HCT116 (cell line): ENCODE data around the gene CLASP1. TPM values are rescaled to one million over a fixed set of nuclear protein-coding genes. Genes with fewer than 3 reads are reported as not detected.

Experiments used
- ATAC-seq: fragments of 200-7000 bp; cut with Tn5 transposase; 2 replicates; pipeline ENCODE4 v1.9.1; 2020; ENCODE audit warnings: mild to moderate bottlenecking, moderate library complexity
- BruUV-seq: library from RNA; stranded (reverse); fragments of 400-500 nt; replicated peaks from 2 replicates; lab custom pipeline; 2021; lab: Mats Ljungman, UMichigan
- CTCF ChIA-PET: fragments of 300-600 bp; sonication (Branson Sonifier 250); formaldehyde crosslinking; loops from one replicate; lab custom pipeline; 2021; ENCODE audit warnings: antibody characterized with exemption; lab: Charles Lee
- POLR2A ChIA-PET: fragments of 300-600, 350-600 bp; sonication (Branson Sonifier 250); formaldehyde crosslinking; loops from one replicate; lab custom pipeline; 2021; ENCODE audit warnings: antibody characterized with exemption; lab: Charles Lee
- RAD21 ChIA-PET, 2 experiments: fragments of 300-600 bp; sonication (Branson Sonifier 250); formaldehyde crosslinking; loops; one replicate each; lab custom pipeline; 2023; ENCODE audit warnings: low total read pairs in 2 of 2; ENCODE audit not compliant: uncharacterized antibody in 2 of 2, unreplicated experiment in 2 of 2, low non-redundant PET in 1 of 2; lab: Charles Lee
- DNase-seq: peaks from one replicate; pipeline ENCODE4 v3.0.0-alpha.2; 2010; ENCODE audit warnings: low read depth, low spot score
- H2AFZ ChIP-seq: fragments of 200-600 bp; shearing (Covaris generic), sonication (generic); 2 replicates; pipeline ENCODE4 v1.6.1; 2017; ENCODE audit warnings: low read depth, mixed run types, mixed read lengths, antibody characterized with exemption, low read length; ENCODE audit not compliant: poor library complexity, severe bottlenecking
- H3K27ac ChIP-seq: 2 replicates; pipeline ENCODE4 v1.5.1; 2012; ENCODE audit warnings: low read depth, low read length
- H3K27me3 ChIP-seq: fragments of 200-600 bp; sonication (generic); 2 replicates; pipeline ENCODE4 v1.6.1; 2016; ENCODE audit warnings: mixed run types, low read length, mixed read lengths; ENCODE audit not compliant: insufficient read depth
- H3K36me3 ChIP-seq, 2 experiments: fragments of 200-500 bp in 1 of 2; fragments of 200-600 bp in 1 of 2; sonication (Bioruptor generic) in 1 of 2; sonication (generic) in 1 of 2; 2 replicates each; pipeline versions ENCODE4 v1.5.1 to v1.6.1; 2014 to 2016; ENCODE audit warnings: low read length in 2 of 2, inconsistent platforms in 1 of 2, mixed read lengths in 1 of 2, mixed run types in 1 of 2; ENCODE audit not compliant: insufficient read depth in 2 of 2, control insufficient read depth in 1 of 2
- H3K4me1 ChIP-seq, 2 experiments: fragments of 200-600 bp in 1 of 2; sonication (generic) in 1 of 2; 2 replicates each; pipeline versions ENCODE4 v1.5.1 to v1.6.1; 2012 to 2017; ENCODE audit warnings: low read length in 2 of 2, inconsistent platforms in 1 of 2, mild to moderate bottlenecking in 1 of 2, mixed read lengths in 1 of 2, mixed run types in 1 of 2, moderate library complexity in 1 of 2; ENCODE audit not compliant: insufficient read depth in 2 of 2, control insufficient read depth in 1 of 2
- H3K4me2 ChIP-seq: fragments of 200-600 bp; sonication (generic); 2 replicates; pipeline ENCODE4 v1.6.1; 2017; ENCODE audit warnings: mixed run types, low read length, mixed read lengths
- H3K4me3 ChIP-seq, 2 experiments: fragments of 200-600 bp in 1 of 2; sonication (generic) in 1 of 2; replicated peaks in 1 of 2; 2 replicates each; pipeline ENCODE4 v1.5.1; 2011 to 2016; ENCODE audit warnings: low read length in 2 of 2, control low read depth in 1 of 2, low read depth in 1 of 2, mild to moderate bottlenecking in 1 of 2, mixed read lengths in 1 of 2, mixed run types in 1 of 2
- H3K79me2 ChIP-seq: fragments of 200-600 bp; sonication (generic); 2 replicates; pipeline ENCODE4 v1.6.1; 2017; ENCODE audit warnings: mild to moderate bottlenecking, mixed run types, low read length, moderate library complexity, mixed read lengths; ENCODE audit not compliant: insufficient read depth
- H3K9ac ChIP-seq: fragments of 200-600 bp; sonication (generic); 2 replicates; pipeline ENCODE4 v1.6.1; 2016; ENCODE audit warnings: low read length, mixed read lengths
- H3K9me2 ChIP-seq: fragments of 200-600 bp; sonication (generic), shearing (Covaris generic); 2 replicates; pipeline ENCODE4 v1.6.1; 2017; ENCODE audit warnings: mixed run types, mild to moderate bottlenecking, moderate library complexity; ENCODE audit not compliant: insufficient read depth
- H3K9me3 ChIP-seq, 2 experiments: fragments of 200-500 bp in 1 of 2; fragments of 200-600 bp in 1 of 2; sonication (Bioruptor generic) in 1 of 2; sonication (generic) in 1 of 2; 2 replicates each; pipeline ENCODE4 v1.6.1; 2014 to 2017; ENCODE audit warnings: low read length in 2 of 2, mixed read lengths in 2 of 2, inconsistent platforms in 1 of 2, low read depth in 1 of 2, mild to moderate bottlenecking in 1 of 2, mixed run types in 1 of 2, moderate library complexity in 1 of 2; ENCODE audit not compliant: control insufficient read depth in 1 of 2, insufficient read depth in 1 of 2
- H4K20me1 ChIP-seq: fragments of 200-600 bp; sonication (generic), shearing (Covaris generic); 2 replicates; pipeline ENCODE4 v1.6.1; 2017; ENCODE audit warnings: mixed run types, mild to moderate bottlenecking, moderate library complexity; ENCODE audit not compliant: insufficient read depth
- CBX3 ChIP-seq: IDR thresholded peaks from 2 replicates; pipeline ENCODE4 v1.6.1; 2012; ENCODE audit warnings: low read depth
- CEBPB ChIP-seq: IDR thresholded peaks from 2 replicates; pipeline ENCODE4 v1.6.1; 2012; ENCODE audit warnings: low read depth
- EGR1 ChIP-seq: IDR thresholded peaks from 2 replicates; pipeline ENCODE4 v1.6.1; 2012; ENCODE audit warnings: low read depth
- ELF1 ChIP-seq: IDR thresholded peaks from 2 replicates; pipeline ENCODE4 v1.6.1; 2012; ENCODE audit warnings: low read depth, borderline replicate concordance
- EZH2 ChIP-seq: fragments of 200-600 bp; sonication (generic); IDR thresholded peaks from 2 replicates; pipeline ENCODE4 v1.6.1; 2017; ENCODE audit warnings: antibody characterized with exemption, mixed run types
- JUND ChIP-seq: IDR thresholded peaks from 2 replicates; pipeline ENCODE4 v1.6.1; 2012
- POLR2A ChIP-seq: IDR thresholded peaks from 2 replicates; pipeline ENCODE4 v1.7.0; 2011; ENCODE audit warnings: borderline replicate concordance; ENCODE audit not compliant: insufficient read depth, insufficient read length; ENCODE audit errors: extremely low read depth
- POLR2AphosphoS5 ChIP-seq: IDR thresholded peaks from 2 replicates; pipeline ENCODE4 v1.6.1; 2011; ENCODE audit warnings: mild to moderate bottlenecking, low read depth, low read length, moderate library complexity
- RAD21 ChIP-seq: IDR thresholded peaks from 2 replicates; pipeline ENCODE4 v1.6.1; 2012; ENCODE audit warnings: low read depth, mild to moderate bottlenecking
- SIN3A ChIP-seq: IDR thresholded peaks from 2 replicates; pipeline ENCODE4 v1.6.1; 2012; ENCODE audit warnings: low read depth
- SP1 ChIP-seq: IDR thresholded peaks from 2 replicates; pipeline ENCODE4 v1.6.1; 2012; ENCODE audit warnings: low read depth
- SRF ChIP-seq: IDR thresholded peaks from 2 replicates; pipeline ENCODE4 v1.6.1; 2012; ENCODE audit warnings: low read depth
- YY1 ChIP-seq: IDR thresholded peaks from 2 replicates; pipeline ENCODE4 v1.6.1; 2011; ENCODE audit warnings: low read length, low read depth, moderate library complexity, mild to moderate bottlenecking; ENCODE audit not compliant: insufficient replicate concordance; ENCODE audit errors: extremely low read depth
- ZFX ChIP-seq: fragments of 450-650 bp; IDR thresholded peaks from 2 replicates; pipeline ENCODE4 v1.6.1; 2017
- intact Hi-C: fragments of 100-400 bp; cut with micrococcal nuclease; formaldehyde crosslinking; loops from 2 replicates; pipeline ENCODE4 v1.10.0; 2022
- total RNA-seq: library from RNA; stranded (reverse); gene quantifications from one replicate; pipeline ENCODE4 v1.2.1, GENCODE V29; 2021; ENCODE audit not compliant: unreplicated experiment
- TF ChIP-seq, protein P1 (sequence below), 3 experiments: fragments of 200-600 bp in 1 of 3; sonication (generic) in 1 of 3; IDR thresholded peaks in 2 of 3; conservative IDR thresholded peaks in 1 of 3; 2 replicates each; pipeline ENCODE4 v1.5.1; 2012 to 2017; ENCODE audit warnings: low read depth in 2 of 3, low read length in 2 of 3, antibody characterized with exemption in 1 of 3, borderline replicate concordance in 1 of 3, control low read depth in 1 of 3, mild to moderate bottlenecking in 1 of 3, mixed read lengths in 1 of 3, mixed run types in 1 of 3, moderate library complexity in 1 of 3; ENCODE audit not compliant: insufficient read depth in 1 of 3
- TF ChIP-seq, protein P2 (sequence below): IDR thresholded peaks from 2 replicates; pipeline ENCODE4 v1.6.1; 2011; ENCODE audit warnings: mild to moderate bottlenecking, low read length, moderate library complexity; ENCODE audit not compliant: insufficient replicate concordance; ENCODE audit errors: extremely low read depth
- TF ChIP-seq, protein P3 (sequence below): IDR thresholded peaks from 2 replicates; pipeline ENCODE4 v1.6.1; 2012

The CLASP1 gene
- total RNA-seq, 1 experiment from 2014 or later = 41.9 TPM

DNA sequence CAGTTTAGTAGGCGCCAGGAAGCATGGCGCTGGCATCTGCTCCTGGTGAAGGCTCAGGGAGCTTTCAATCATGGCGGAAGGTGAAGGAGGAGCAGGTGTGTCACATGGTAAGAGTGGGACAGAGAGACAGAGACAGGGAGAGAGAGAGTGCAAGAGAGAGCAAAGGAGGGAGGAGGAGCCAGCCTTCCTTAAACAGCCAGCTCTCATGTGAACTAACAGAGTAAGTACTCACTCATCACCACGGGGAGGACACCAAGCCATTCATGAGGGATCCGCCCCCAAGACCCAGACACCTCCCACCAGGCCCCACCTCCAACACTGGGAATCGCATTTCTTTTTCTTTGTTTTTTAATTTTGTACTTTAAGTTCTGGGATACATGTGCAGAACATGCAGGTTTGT is 40.8 kb upstream of the CLASP1 start:
- RAD21 ChIA-PET = interaction anchor here in 1 of 2 experiments (0.6 to 0.7 kb wide), 2 partner anchors 18 to 292 kb away, joined by 3 to 5 read pairs; no protein-coding TSS in a partner anchor
- Histone ChIP-seq H4K20me1 (no peaks in the 10 kb centered on the region), H3K4me3 (no peak overlapping the region), H3K4me1 (peaks cover 9% of the 10 kb centered on the region in 2 experiments; a peak in 2 of 4 replicates), H3K9me3 (no peaks in the 10 kb centered on the region), H3K9me2 (no peaks in the 10 kb centered on the region), H3K4me2 (no peak overlapping the region), H3K79me2 (no peaks in the 10 kb centered on the region), H3K36me3 (no peaks in the 10 kb centered on the region), H3K27me3 (no peaks in the 10 kb centered on the region), H3K27ac (no peak overlapping the region), H2AFZ (no peak overlapping the region), H3K9ac (no peak overlapping the region)
- CTCF ChIA-PET = no interaction called here
- no TSS peak for BruUV-seq
- ATAC-seq = peak; percentile 44; the same call in 1 of the 2 replicates
- TF ChIP-seq ELF1 (no peak), CBX3 (no peak), CEBPB (no peak), POLR2A (no peak), SIN3A (no peak), JUND (no peak), YY1 (no peak), RAD21 (no peak), SP1 (no peak), EGR1 (no peak), SRF (no peak), POLR2AphosphoS5 (no peak), EZH2 (no peak), ZFX (no peak)
- TF ChIP-seq, protein P1, sequence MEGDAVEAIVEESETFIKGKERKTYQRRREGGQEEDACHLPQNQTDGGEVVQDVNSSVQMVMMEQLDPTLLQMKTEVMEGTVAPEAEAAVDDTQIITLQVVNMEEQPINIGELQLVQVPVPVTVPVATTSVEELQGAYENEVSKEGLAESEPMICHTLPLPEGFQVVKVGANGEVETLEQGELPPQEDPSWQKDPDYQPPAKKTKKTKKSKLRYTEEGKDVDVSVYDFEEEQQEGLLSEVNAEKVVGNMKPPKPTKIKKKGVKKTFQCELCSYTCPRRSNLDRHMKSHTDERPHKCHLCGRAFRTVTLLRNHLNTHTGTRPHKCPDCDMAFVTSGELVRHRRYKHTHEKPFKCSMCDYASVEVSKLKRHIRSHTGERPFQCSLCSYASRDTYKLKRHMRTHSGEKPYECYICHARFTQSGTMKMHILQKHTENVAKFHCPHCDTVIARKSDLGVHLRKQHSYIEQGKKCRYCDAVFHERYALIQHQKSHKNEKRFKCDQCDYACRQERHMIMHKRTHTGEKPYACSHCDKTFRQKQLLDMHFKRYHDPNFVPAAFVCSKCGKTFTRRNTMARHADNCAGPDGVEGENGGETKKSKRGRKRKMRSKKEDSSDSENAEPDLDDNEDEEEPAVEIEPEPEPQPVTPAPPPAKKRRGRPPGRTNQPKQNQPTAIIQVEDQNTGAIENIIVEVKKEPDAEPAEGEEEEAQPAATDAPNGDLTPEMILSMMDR (IDR thresholded peaks at IDR 0.05 in 2 of 3, conservative IDR thresholded peaks at IDR 0.05 in 1 of 3; ENCODE audit: borderline replicate concordance in 1 of 3, insufficient read depth in 1 of 3, low read depth in 2 of 3, low read length in 2 of 3) = no peak
- TF ChIP-seq, protein P2, sequence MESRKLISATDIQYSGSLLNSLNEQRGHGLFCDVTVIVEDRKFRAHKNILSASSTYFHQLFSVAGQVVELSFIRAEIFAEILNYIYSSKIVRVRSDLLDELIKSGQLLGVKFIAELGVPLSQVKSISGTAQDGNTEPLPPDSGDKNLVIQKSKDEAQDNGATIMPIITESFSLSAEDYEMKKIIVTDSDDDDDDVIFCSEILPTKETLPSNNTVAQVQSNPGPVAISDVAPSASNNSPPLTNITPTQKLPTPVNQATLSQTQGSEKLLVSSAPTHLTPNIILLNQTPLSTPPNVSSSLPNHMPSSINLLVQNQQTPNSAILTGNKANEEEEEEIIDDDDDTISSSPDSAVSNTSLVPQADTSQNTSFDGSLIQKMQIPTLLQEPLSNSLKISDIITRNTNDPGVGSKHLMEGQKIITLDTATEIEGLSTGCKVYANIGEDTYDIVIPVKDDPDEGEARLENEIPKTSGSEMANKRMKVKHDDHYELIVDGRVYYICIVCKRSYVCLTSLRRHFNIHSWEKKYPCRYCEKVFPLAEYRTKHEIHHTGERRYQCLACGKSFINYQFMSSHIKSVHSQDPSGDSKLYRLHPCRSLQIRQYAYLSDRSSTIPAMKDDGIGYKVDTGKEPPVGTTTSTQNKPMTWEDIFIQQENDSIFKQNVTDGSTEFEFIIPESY = no peak
- TF ChIP-seq, protein P3, sequence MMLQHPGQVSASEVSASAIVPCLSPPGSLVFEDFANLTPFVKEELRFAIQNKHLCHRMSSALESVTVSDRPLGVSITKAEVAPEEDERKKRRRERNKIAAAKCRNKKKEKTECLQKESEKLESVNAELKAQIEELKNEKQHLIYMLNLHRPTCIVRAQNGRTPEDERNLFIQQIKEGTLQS = no peak
- POLR2A ChIA-PET = interaction anchor here (0.6 to 2.7 kb wide), 3 partner anchors 10 to 160 kb away, joined by 3 to 6 read pairs (median 3); partner anchors contain the start of gene RNU4ATAC
- intact Hi-C loops = no loop called here
- DNase-seq = no peak
